Effector memory CD4-positive, alpha-beta T cell (primary cell): ENCODE data around the gene TMCC1.
"Not testable (repeated sequence)": the region's sequence is repeated elsewhere in the genome, so short reads cannot be mapped to it uniquely, and the experiment has no call there.

Experiments
- DNase-seq, 3 donors: peaks; one replicate each; pipeline ENCODE4 v3.0.0-alpha.2; 2020
- H3K27ac ChIP-seq: 2 replicates; pipeline ENCODE4 v1.7.0; 2013; ENCODE audit warnings: mild to moderate bottlenecking, low read length, moderate library complexity; ENCODE audit not compliant: insufficient read depth, poor library complexity, severe bottlenecking
- H3K27me3 ChIP-seq: replicated peaks from 2 replicates; pipeline ENCODE4 v1.7.0; 2013; ENCODE audit warnings: mild to moderate bottlenecking, low read length; ENCODE audit not compliant: insufficient read depth, control insufficient read depth, poor library complexity, severe bottlenecking
- H3K36me3 ChIP-seq: 2 replicates; pipeline ENCODE4 v1.7.0; 2013; ENCODE audit warnings: mild to moderate bottlenecking, low read length, moderate library complexity; ENCODE audit not compliant: control insufficient read depth, insufficient read depth
- H3K4me1 ChIP-seq: 2 replicates; pipeline ENCODE4 v1.7.0; 2013; ENCODE audit warnings: low read length, mild to moderate bottlenecking; ENCODE audit not compliant: control insufficient read depth, insufficient read depth, poor library complexity, severe bottlenecking
- H3K4me3 ChIP-seq: 2 replicates; pipeline ENCODE4 v1.7.0; 2013; ENCODE audit warnings: low read length, low read depth, mild to moderate bottlenecking; ENCODE audit not compliant: insufficient read depth, poor library complexity, severe bottlenecking
- H3K9me3 ChIP-seq: 2 replicates; pipeline ENCODE4 v1.7.0; 2013; ENCODE audit warnings: mild to moderate bottlenecking, low read length, moderate library complexity; ENCODE audit not compliant: control insufficient read depth

TMCC1 gene

GRCh38 chr3:129764090-129764489 is 129.4 kb downstream of the TMCC1 start:
- no peak overlapping the region for H3K27ac ChIP-seq
- H3K4me1 ChIP-seq: no peaks in the 10 kb centered on the region
- no peaks in the 10 kb centered on the region for H3K36me3 ChIP-seq
- H3K27me3 ChIP-seq: no peaks in the 10 kb centered on the region
- no peak for DNase-seq
- no peaks in the 10 kb centered on the region for H3K9me3 ChIP-seq
- H3K4me3 ChIP-seq: no peak overlapping the region

- H3K4me1 ChIP-seq: no peaks in the 10 kb centered on the region
- H3K27me3 ChIP-seq: no peaks in the 10 kb centered on the region
- H3K4me3 ChIP-seq: no peak overlapping the region
- no peak for DNase-seq
- no peak overlapping the region for H3K27ac ChIP-seq
- no peaks in the 10 kb centered on the region for H3K36me3 ChIP-seq
- no peaks in the 10 kb centered on the region for H3K9me3 ChIP-seq
These were observed 134.7 kb downstream of the TMCC1 start for GRCh38 chr3:129758785-129759320.

GRCh38 chr3:129758306-129758705 is 135.2 kb downstream of the TMCC1 start:
- no peaks in the 10 kb centered on the region for H3K4me1 ChIP-seq
- H3K27me3 ChIP-seq: no peaks in the 10 kb centered on the region
- no peak for DNase-seq
- H3K36me3 ChIP-seq: no peaks in the 10 kb centered on the region
- H3K9me3 ChIP-seq: no peaks in the 10 kb centered on the region
- H3K27ac ChIP-seq: no peak overlapping the region
- H3K4me3 ChIP-seq: no peak overlapping the region

GRCh38 chr3:129756871-129757270 is 136.6 kb downstream of the TMCC1 start:
- no peak for DNase-seq
- H3K4me1 ChIP-seq: no peaks in the 10 kb centered on the region

GRCh38 chr3:129751105-129751504 is 142.4 kb downstream of the TMCC1 start:
- H3K27me3 ChIP-seq, H3K27ac ChIP-seq, H3K4me3 ChIP-seq, H3K36me3 ChIP-seq, H3K4me1 ChIP-seq, H3K9me3 ChIP-seq, DNase-seq: not testable (repeated sequence)

More at GRCh38 chr3:129756871-129757270, 136.6 kb downstream of the TMCC1 start:
- Histone ChIP-seq H3K9me3 (no peaks in the 10 kb centered on the region), H3K4me3 (no peak overlapping the region), H3K36me3 (no peaks in the 10 kb centered on the region), H3K27ac (no peak overlapping the region), H3K27me3 (no peaks in the 10 kb centered on the region)

GRCh38 chr3:129749692-129750091 is 143.8 kb downstream of the TMCC1 start:
- DNase-seq: no peak
- Histone ChIP-seq H3K27me3 (no peaks in the 10 kb centered on the region), H3K4me1 (no peaks in the 10 kb centered on the region), H3K9me3 (no peaks in the 10 kb centered on the region), H3K27ac (no peak overlapping the region), H3K4me3 (no peak overlapping the region), H3K36me3 (no peaks in the 10 kb centered on the region)

- Histone ChIP-seq H3K27ac (no peak overlapping the region), H3K9me3 (no peaks in the 10 kb centered on the region), H3K36me3 (no peaks in the 10 kb centered on the region), H3K27me3 (no peaks in the 10 kb centered on the region), H3K4me1 (no peaks in the 10 kb centered on the region), H3K4me3 (no peak overlapping the region)
- no peak for DNase-seq
These were observed 145.5 kb downstream of the TMCC1 start for GRCh38 chr3:129747992-129748391.

- H3K4me1 ChIP-seq: peaks cover 7% of the 10 kb centered on the region
- H3K9me3 ChIP-seq: no peaks in the 10 kb centered on the region
- no peak for DNase-seq
- no peaks in the 10 kb centered on the region for H3K27me3 ChIP-seq
- H3K4me3 ChIP-seq: no peak overlapping the region
- no peak overlapping the region for H3K27ac ChIP-seq
- no peaks in the 10 kb centered on the region for H3K36me3 ChIP-seq
These were observed 146.4 kb downstream of the TMCC1 start for GRCh38 chr3:129747136-129747535.

GRCh38 chr3:129746629-129747028 is 146.9 kb downstream of the TMCC1 start:
- no peak overlapping the region for H3K4me3 ChIP-seq
- no peaks in the 10 kb centered on the region for H3K9me3 ChIP-seq
- no peak overlapping the region for H3K27ac ChIP-seq
- no peaks in the 10 kb centered on the region for H3K27me3 ChIP-seq
- H3K4me1 ChIP-seq: peaks cover 7% of the 10 kb centered on the region
- no peak for DNase-seq
- no peaks in the 10 kb centered on the region for H3K36me3 ChIP-seq

GRCh38 chr3:129745253-129745652 is 148.3 kb downstream of the TMCC1 start:
- Histone ChIP-seq H3K4me3 (no peak overlapping the region), H3K4me1 (peaks cover 7% of the 10 kb centered on the region), H3K9me3 (no peaks in the 10 kb centered on the region), H3K27me3 (no peaks in the 10 kb centered on the region), H3K36me3 (no peaks in the 10 kb centered on the region), H3K27ac (no peak overlapping the region)
- no peak for DNase-seq
